GM23338 (cell line): ENCODE data around the gene CAMSAP2. TPM values are rescaled to one million over a fixed set of nuclear protein-coding genes. Genes with fewer than 3 reads are reported as not detected.

Experiments used
- ATAC-seq: fragments of 200-7000 bp; cut with Tn5 transposase; 3 replicates; pipeline ENCODE4 v1.9.1; 2020
- DNase-seq: peaks from one replicate; pipeline ENCODE4 v3.0.0-alpha.2; 2015; ENCODE audit warnings: low spot score
- H2AFZ ChIP-seq: fragments of 200-600 bp; sonication (generic); 2 replicates; pipeline ENCODE4 v1.8.0; 2016; ENCODE audit warnings: antibody characterized with exemption, mild to moderate bottlenecking, moderate library complexity
- H3F3A ChIP-seq: fragments of 200-600 bp; sonication (generic); replicated peaks from 2 replicates; pipeline ENCODE4 v1.8.0; 2017; ENCODE audit warnings: antibody characterized with exemption, mixed run types, low read depth
- H3K27ac ChIP-seq: fragments of 200-600 bp; sonication (generic); 2 replicates; pipeline ENCODE4 v1.6.1; 2016; ENCODE audit warnings: low read depth
- H3K27me3 ChIP-seq: fragments of 200-600 bp; sonication (generic); 2 replicates; pipeline ENCODE4 v1.8.0; 2016; ENCODE audit warnings: mild to moderate bottlenecking, mixed run types, moderate library complexity; ENCODE audit not compliant: insufficient read depth
- H3K36me3 ChIP-seq: fragments of 200-600 bp; sonication (generic); 2 replicates; pipeline ENCODE4 v1.8.0; 2016; ENCODE audit warnings: mild to moderate bottlenecking; ENCODE audit not compliant: insufficient read depth
- H3K4me1 ChIP-seq: fragments of 200-600 bp; sonication (generic); 2 replicates; pipeline ENCODE4 v1.8.0; 2016; ENCODE audit warnings: mild to moderate bottlenecking, moderate library complexity; ENCODE audit not compliant: insufficient read depth
- H3K4me2 ChIP-seq: fragments of 200-600 bp; sonication (generic); 2 replicates; pipeline ENCODE4 v1.7.1; 2017; ENCODE audit warnings: mixed run types
- H3K4me3 ChIP-seq: fragments of 200-600 bp; sonication (generic); 2 replicates; pipeline ENCODE4 v1.6.1; 2016; ENCODE audit warnings: mixed run types
- H3K79me2 ChIP-seq: fragments of 200-600 bp; sonication (generic); replicated peaks from 2 replicates; pipeline ENCODE4 v1.8.0; 2017; ENCODE audit warnings: mild to moderate bottlenecking; ENCODE audit not compliant: insufficient read depth
- H3K9me2 ChIP-seq: fragments of 200-600 bp; sonication (generic); 2 replicates; pipeline ENCODE4 v1.8.0; 2017; ENCODE audit not compliant: insufficient read depth
- H4K20me1 ChIP-seq: fragments of 200-600 bp; sonication (generic); replicated peaks from 2 replicates; pipeline ENCODE4 v1.8.0; 2017; ENCODE audit warnings: mild to moderate bottlenecking; ENCODE audit not compliant: insufficient read depth
- H3K27ac Mint-ChIP-seq: 2 replicates; pipeline ENCODE4 v1.8.0; 2020; ENCODE audit warnings: inconsistent platforms, mild to moderate bottlenecking, moderate library complexity, mixed read lengths
- H3K27me3 Mint-ChIP-seq: 3 replicates; pipeline ENCODE4 v1.8.0; 2022; ENCODE audit warnings: low read depth, mild to moderate bottlenecking, moderate library complexity, mixed read lengths, inconsistent platforms; ENCODE audit not compliant: insufficient read depth, poor library complexity
- H3K36me3 Mint-ChIP-seq: 3 replicates; pipeline ENCODE4 v1.8.0; 2021; ENCODE audit warnings: low read depth, mild to moderate bottlenecking, inconsistent platforms, moderate library complexity, mixed read lengths
- H3K4me1 Mint-ChIP-seq: 3 replicates; pipeline ENCODE4 v1.8.0; 2020; ENCODE audit warnings: mild to moderate bottlenecking, inconsistent platforms, mixed read lengths
- H3K4me3 Mint-ChIP-seq: 3 replicates; pipeline ENCODE4 v1.8.0; 2021; ENCODE audit warnings: moderate library complexity, mild to moderate bottlenecking, inconsistent platforms, mixed read lengths
- H3K9me3 Mint-ChIP-seq: 3 replicates; pipeline ENCODE4 v1.8.0; 2020; ENCODE audit warnings: moderate library complexity, mild to moderate bottlenecking, inconsistent platforms, mixed read lengths
- CREB1 ChIP-seq: fragments of 250-450 bp; sonication (Bioruptor Pico); IDR thresholded peaks from 2 replicates; pipeline ENCODE4 v1.5.0; 2020; ENCODE audit warnings: low read depth, mild to moderate bottlenecking, moderate library complexity
- STAT1 ChIP-seq: IDR thresholded peaks from one replicate; pipeline ENCODE4 v1.6.1; 2016; ENCODE audit warnings: antibody characterized with exemption; ENCODE audit not compliant: unreplicated experiment
- ZNF114 ChIP-seq: fragments of 250-450 bp; sonication (Bioruptor Pico); IDR thresholded peaks from 2 replicates; pipeline ENCODE4 v1.5.0; 2020; ENCODE audit warnings: mild to moderate bottlenecking, moderate library complexity
- ZNF331 ChIP-seq: fragments of 250-450 bp; sonication (Bioruptor Pico); IDR thresholded peaks from 2 replicates; pipeline ENCODE4 v1.5.0; 2020; ENCODE audit warnings: low read depth, mild to moderate bottlenecking, moderate library complexity
- polyA plus RNA-seq: library from polyadenylated mRNA; unstranded; fragments of >200 nt; fragmentation: Nextera tagmentation; extraction: Ambion mirVana; gene quantifications from 2 replicates; pipeline ENCODE4 v1.2.1, GENCODE V29; 2016
- total RNA-seq: library from RNA; depleted of rRNA; stranded (reverse); fragments of >200 nt; shearing (Covaris generic); gene quantifications from 2 replicates; pipeline ENCODE4 v1.2.3, GENCODE V29; 2014
- TF ChIP-seq, protein P1 (sequence below), 2 experiments: fragments of 200-600 bp in 1 of 2; sonication (generic) in 1 of 2; conservative IDR thresholded peaks; 2 replicates each; pipeline versions ENCODE4 v1.5.1 to v1.6.1; 2016 to 2017; ENCODE audit warnings: antibody characterized with exemption in 2 of 2, low read depth in 2 of 2, mild to moderate bottlenecking in 2 of 2, moderate library complexity in 1 of 2
- TF ChIP-seq, protein P2 (sequence below): IDR thresholded peaks from one replicate; pipeline ENCODE4 v1.6.1; 2018; ENCODE audit warnings: antibody characterized with exemption; ENCODE audit not compliant: unreplicated experiment
- TF ChIP-seq, protein P3 (sequence below): fragments of 250-450 bp; sonication (Bioruptor Pico); IDR thresholded peaks from 2 replicates; pipeline ENCODE4 v1.5.0; 2020; ENCODE audit warnings: mild to moderate bottlenecking, moderate library complexity
- TF ChIP-seq, protein P4 (sequence below): IDR thresholded peaks from 2 replicates; pipeline ENCODE4 v1.6.1; 2016; ENCODE audit warnings: antibody characterized with exemption

Gene CAMSAP2
- total and polyA plus RNA-seq, 2 experiments from 2014 or later, result 9.1 to 21.3 TPM

DNA sequence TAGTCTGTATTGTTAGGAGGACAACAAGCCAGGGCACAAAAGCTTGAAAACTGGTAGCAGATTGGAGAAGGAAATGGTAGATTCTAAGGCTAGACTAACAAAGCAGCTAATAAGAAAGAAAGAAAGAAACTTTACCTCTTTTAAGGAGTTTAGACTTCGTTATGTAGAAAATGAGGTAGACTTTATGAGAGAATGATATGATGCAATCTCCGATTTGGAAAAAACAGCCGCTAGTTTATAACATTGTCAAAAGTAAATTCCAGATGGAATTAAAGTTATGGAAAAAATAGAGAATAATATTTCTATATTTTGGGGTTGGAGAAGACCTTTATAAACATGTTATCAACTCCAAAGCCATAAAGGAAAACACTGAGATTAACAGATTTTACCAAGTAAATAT is 67.0 kb downstream of the CAMSAP2 start:
- no peaks in the 10 kb centered on the region for H3K27me3 ChIP-seq
- H3F3A ChIP-seq, result no peaks in the 10 kb centered on the region
- no peak for ATAC-seq
- no peaks in the 10 kb centered on the region for H3K9me3 Mint-ChIP-seq
- peaks cover 13% of the 10 kb centered on the region for H3K4me1 ChIP-seq
- TF ChIP-seq, protein P1, sequence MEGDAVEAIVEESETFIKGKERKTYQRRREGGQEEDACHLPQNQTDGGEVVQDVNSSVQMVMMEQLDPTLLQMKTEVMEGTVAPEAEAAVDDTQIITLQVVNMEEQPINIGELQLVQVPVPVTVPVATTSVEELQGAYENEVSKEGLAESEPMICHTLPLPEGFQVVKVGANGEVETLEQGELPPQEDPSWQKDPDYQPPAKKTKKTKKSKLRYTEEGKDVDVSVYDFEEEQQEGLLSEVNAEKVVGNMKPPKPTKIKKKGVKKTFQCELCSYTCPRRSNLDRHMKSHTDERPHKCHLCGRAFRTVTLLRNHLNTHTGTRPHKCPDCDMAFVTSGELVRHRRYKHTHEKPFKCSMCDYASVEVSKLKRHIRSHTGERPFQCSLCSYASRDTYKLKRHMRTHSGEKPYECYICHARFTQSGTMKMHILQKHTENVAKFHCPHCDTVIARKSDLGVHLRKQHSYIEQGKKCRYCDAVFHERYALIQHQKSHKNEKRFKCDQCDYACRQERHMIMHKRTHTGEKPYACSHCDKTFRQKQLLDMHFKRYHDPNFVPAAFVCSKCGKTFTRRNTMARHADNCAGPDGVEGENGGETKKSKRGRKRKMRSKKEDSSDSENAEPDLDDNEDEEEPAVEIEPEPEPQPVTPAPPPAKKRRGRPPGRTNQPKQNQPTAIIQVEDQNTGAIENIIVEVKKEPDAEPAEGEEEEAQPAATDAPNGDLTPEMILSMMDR (conservative IDR thresholded peaks at IDR 0.05; ENCODE audit: low read depth in 2 of 2), result no peak
- TF ChIP-seq, protein P2, sequence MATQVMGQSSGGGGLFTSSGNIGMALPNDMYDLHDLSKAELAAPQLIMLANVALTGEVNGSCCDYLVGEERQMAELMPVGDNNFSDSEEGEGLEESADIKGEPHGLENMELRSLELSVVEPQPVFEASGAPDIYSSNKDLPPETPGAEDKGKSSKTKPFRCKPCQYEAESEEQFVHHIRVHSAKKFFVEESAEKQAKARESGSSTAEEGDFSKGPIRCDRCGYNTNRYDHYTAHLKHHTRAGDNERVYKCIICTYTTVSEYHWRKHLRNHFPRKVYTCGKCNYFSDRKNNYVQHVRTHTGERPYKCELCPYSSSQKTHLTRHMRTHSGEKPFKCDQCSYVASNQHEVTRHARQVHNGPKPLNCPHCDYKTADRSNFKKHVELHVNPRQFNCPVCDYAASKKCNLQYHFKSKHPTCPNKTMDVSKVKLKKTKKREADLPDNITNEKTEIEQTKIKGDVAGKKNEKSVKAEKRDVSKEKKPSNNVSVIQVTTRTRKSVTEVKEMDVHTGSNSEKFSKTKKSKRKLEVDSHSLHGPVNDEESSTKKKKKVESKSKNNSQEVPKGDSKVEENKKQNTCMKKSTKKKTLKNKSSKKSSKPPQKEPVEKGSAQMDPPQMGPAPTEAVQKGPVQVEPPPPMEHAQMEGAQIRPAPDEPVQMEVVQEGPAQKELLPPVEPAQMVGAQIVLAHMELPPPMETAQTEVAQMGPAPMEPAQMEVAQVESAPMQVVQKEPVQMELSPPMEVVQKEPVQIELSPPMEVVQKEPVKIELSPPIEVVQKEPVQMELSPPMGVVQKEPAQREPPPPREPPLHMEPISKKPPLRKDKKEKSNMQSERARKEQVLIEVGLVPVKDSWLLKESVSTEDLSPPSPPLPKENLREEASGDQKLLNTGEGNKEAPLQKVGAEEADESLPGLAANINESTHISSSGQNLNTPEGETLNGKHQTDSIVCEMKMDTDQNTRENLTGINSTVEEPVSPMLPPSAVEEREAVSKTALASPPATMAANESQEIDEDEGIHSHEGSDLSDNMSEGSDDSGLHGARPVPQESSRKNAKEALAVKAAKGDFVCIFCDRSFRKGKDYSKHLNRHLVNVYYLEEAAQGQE, result no peak
- TF ChIP-seq ZNF114 (CRISPR knock-in tag) (no peak), CREB1 (CRISPR knock-in tag) (no peak), STAT1 (no peak), ZNF331 (CRISPR knock-in tag) (no peak)
- TF ChIP-seq, protein P3, sequence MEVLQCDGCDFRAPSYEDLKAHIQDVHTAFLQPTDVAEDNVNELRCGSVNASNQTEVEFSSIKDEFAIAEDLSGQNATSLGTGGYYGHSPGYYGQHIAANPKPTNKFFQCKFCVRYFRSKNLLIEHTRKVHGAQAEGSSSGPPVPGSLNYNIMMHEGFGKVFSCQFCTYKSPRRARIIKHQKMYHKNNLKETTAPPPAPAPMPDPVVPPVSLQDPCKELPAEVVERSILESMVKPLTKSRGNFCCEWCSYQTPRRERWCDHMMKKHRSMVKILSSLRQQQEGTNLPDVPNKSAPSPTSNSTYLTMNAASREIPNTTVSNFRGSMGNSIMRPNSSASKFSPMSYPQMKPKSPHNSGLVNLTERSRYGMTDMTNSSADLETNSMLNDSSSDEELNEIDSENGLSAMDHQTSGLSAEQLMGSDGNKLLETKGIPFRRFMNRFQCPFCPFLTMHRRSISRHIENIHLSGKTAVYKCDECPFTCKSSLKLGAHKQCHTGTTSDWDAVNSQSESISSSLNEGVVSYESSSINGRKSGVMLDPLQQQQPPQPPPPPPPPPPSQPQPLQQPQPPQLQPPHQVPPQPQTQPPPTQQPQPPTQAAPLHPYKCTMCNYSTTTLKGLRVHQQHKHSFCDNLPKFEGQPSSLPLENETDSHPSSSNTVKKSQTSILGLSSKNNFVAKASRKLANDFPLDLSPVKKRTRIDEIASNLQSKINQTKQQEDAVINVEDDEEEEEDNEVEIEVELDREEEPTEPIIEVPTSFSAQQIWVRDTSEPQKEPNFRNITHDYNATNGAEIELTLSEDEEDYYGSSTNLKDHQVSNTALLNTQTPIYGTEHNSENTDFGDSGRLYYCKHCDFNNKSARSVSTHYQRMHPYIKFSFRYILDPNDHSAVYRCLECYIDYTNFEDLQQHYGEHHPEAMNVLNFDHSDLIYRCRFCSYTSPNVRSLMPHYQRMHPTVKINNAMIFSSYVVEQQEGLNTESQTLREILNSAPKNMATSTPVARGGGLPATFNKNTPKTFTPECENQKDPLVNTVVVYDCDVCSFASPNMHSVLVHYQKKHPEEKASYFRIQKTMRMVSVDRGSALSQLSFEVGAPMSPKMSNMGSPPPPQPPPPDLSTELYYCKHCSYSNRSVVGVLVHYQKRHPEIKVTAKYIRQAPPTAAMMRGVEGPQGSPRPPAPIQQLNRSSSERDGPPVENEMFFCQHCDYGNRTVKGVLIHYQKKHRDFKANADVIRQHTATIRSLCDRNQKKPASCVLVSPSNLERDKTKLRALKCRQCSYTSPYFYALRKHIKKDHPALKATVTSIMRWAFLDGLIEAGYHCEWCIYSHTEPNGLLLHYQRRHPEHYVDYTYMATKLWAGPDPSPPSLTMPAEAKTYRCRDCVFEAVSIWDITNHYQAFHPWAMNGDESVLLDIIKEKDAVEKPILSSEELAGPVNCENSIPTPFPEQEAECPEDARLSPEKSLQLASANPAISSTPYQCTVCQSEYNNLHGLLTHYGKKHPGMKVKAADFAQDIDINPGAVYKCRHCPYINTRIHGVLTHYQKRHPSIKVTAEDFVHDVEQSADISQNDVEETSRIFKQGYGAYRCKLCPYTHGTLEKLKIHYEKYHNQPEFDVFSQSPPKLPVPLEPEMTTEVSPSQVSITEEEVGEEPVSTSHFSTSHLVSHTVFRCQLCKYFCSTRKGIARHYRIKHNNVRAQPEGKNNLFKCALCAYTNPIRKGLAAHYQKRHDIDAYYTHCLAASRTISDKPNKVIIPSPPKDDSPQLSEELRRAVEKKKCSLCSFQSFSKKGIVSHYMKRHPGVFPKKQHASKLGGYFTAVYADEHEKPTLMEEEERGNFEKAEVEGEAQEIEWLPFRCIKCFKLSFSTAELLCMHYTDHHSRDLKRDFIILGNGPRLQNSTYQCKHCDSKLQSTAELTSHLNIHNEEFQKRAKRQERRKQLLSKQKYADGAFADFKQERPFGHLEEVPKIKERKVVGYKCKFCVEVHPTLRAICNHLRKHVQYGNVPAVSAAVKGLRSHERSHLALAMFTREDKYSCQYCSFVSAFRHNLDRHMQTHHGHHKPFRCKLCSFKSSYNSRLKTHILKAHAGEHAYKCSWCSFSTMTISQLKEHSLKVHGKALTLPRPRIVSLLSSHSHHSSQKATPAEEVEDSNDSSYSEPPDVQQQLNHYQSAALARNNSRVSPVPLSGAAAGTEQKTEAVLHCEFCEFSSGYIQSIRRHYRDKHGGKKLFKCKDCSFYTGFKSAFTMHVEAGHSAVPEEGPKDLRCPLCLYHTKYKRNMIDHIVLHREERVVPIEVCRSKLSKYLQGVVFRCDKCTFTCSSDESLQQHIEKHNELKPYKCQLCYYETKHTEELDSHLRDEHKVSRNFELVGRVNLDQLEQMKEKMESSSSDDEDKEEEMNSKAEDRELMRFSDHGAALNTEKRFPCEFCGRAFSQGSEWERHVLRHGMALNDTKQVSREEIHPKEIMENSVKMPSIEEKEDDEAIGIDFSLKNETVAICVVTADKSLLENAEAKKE, result no peak
- TF ChIP-seq, protein P4, sequence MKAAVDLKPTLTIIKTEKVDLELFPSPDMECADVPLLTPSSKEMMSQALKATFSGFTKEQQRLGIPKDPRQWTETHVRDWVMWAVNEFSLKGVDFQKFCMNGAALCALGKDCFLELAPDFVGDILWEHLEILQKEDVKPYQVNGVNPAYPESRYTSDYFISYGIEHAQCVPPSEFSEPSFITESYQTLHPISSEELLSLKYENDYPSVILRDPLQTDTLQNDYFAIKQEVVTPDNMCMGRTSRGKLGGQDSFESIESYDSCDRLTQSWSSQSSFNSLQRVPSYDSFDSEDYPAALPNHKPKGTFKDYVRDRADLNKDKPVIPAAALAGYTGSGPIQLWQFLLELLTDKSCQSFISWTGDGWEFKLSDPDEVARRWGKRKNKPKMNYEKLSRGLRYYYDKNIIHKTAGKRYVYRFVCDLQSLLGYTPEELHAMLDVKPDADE, result no peak
- no peak overlapping the region for H3K4me3 Mint-ChIP-seq
- H3K36me3 ChIP-seq, result 0 out of 2 replicates have a peak, but pooled peaks cover 6% of the 10 kb centered on the region
- peaks cover 33% of the 10 kb centered on the region for H3K79me2 ChIP-seq
- H4K20me1 ChIP-seq, result no peaks in the 10 kb centered on the region; the same call in 1 of the 2 replicates
- peaks cover 28% of the 10 kb centered on the region for H3K4me1 Mint-ChIP-seq
- H3K9me2 ChIP-seq, result no peaks in the 10 kb centered on the region
- H3K4me2 ChIP-seq, result no peak overlapping the region
- no peak overlapping the region for H3K4me3 ChIP-seq
- peaks cover 5% of the 10 kb centered on the region for H3K27me3 Mint-ChIP-seq
- peak overlapping the region; percentile 17; the same call in 1 of the 2 replicates for H3K27ac ChIP-seq
- H3K36me3 Mint-ChIP-seq, result peaks cover 18% of the 10 kb centered on the region
- H2AFZ ChIP-seq, result no peak overlapping the region
- peak overlapping the region; percentile 63 for H3K27ac Mint-ChIP-seq
- no peak for DNase-seq
